GM10248 (cell line): ENCODE results near the gene BCAS1.

Source experiments
- CTCF ChIA-PET: fragments of 300-600 bp; sonication (Branson Sonifier 250); formaldehyde crosslinking; extraction: SDS; loops from one replicate; lab custom pipeline; 2021; ENCODE audit warnings: antibody characterized with exemption; lab: Yijun Ruan, JAX
- POLR2A ChIA-PET: fragments of 350-650 bp; sonication (Branson Sonifier 250); formaldehyde crosslinking; extraction: SDS; loops from one replicate; lab custom pipeline; 2020; ENCODE audit warnings: antibody characterized with exemption; lab: Yijun Ruan, JAX
- DNase-seq: peaks from one replicate; pipeline ENCODE4 v3.0.0; 2012; ENCODE audit errors: extremely low spot score
- CTCF ChIP-seq: IDR thresholded peaks from 2 replicates; pipeline ENCODE4 v1.5.1; 2012; ENCODE audit warnings: mild to moderate bottlenecking, low read depth; ENCODE audit errors: extremely low read depth, missing control alignments, control extremely low read depth

The BCAS1 gene

DNA sequence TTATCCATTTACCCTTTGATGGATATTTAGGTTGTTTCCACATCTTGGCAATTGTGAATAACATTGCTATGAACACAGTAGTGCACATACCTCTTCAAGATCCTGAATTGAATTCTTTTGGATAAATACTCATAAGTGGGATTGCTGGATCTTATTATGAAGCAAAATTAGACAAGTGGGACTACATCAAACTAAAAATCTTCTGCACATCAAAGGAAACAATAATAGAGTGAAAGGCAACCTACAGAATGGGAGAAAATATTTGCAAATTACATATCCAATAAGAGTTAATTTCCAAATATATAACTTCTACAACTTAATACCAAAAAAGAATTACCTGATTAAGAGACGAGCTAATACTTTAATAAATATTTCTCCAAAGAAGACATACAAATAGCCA lies 38.4 kb upstream of the BCAS1 start:
- TF ChIP-seq CTCF, result no peak
- ChIA-PET POLR2A (no interaction called here), CTCF (interaction anchor here (1.3 to 3.7 kb wide), 2 partner anchors 8 to 61 kb away, joined by 3 to 13 read pairs; no protein-coding TSS in a partner anchor)
- DNase-seq, result no peak

GRCh38 chr20:54108326-54108642 lies 37.9 kb upstream of the BCAS1 start:
- CTCF ChIA-PET, result interaction anchor here (1.3 to 3.7 kb wide), 2 partner anchors 8 to 62 kb away, joined by 3 to 13 read pairs; no protein-coding TSS in a partner anchor
- no peak for TF ChIP-seq CTCF
- POLR2A ChIA-PET, result no interaction called here
- DNase-seq, result no peak

- CTCF ChIA-PET, result interaction anchor here (1.8 to 5.6 kb wide), 3 partner anchors 11 to 95 kb away, joined by 4 to 136 read pairs (median 55); partner anchors contain the start of gene PFDN4
- no peak for DNase-seq
Measured at GRCh38 chr20:54107600-54108325, 37.4 kb upstream of the BCAS1 start.

GRCh38 chr20:54107181-54107580 lies 36.8 kb upstream of the BCAS1 start:
- no peak for DNase-seq
- ChIA-PET POLR2A (no interaction called here), CTCF (interaction anchor here (1.0 to 5.6 kb wide), 4 partner anchors 11 to 271 kb away, joined by 3 to 136 read pairs (median 30); partner anchors contain the start of gene PFDN4)
- TF ChIP-seq CTCF, result no peak

More at GRCh38 chr20:54107600-54108325, 37.4 kb upstream of the BCAS1 start:
- TF ChIP-seq CTCF, result no peak
- POLR2A ChIA-PET, result no interaction called here

GRCh38 chr20:54106162-54106561 lies 35.8 kb upstream of the BCAS1 start:
- ChIA-PET CTCF (interaction anchor here (0.7 to 5.6 kb wide), 8 partner anchors 11 to 528 kb away, joined by 3 to 136 read pairs (median 4); partner anchors contain the start of gene PFDN4), POLR2A (no interaction called here)
- DNase-seq, result no peak
- no peak for TF ChIP-seq CTCF

GRCh38 chr20:54105653-54106052 lies 35.3 kb upstream of the BCAS1 start:
- CTCF ChIA-PET, result interaction anchor here (1.1 to 5.6 kb wide), 10 partner anchors 10 to 528 kb away, joined by 3 to 136 read pairs (median 8); partner anchors contain the start of gene PFDN4
- POLR2A ChIA-PET, result no interaction called here
- TF ChIP-seq CTCF, result no peak
- no peak for DNase-seq
